ENCODE data around the gene IQCE. TPM values are rescaled to one million over a fixed set of nuclear protein-coding genes. Genes with fewer than 3 reads are reported as not detected.

Gene IQCE
- total RNA-seq, 1 experiment from 2014 or later, result 21.4 TPM

GRCh38 chr7:2632733-2633537, 74.2 kb downstream of the IQCE start:
- CTCF ChIA-PET, result no interaction called here
- H3K9me3 ChIP-seq (ENCODE audit: control insufficient read depth in 1 of 2, insufficient read depth in 1 of 2, low read depth in 1 of 2, low read length in 2 of 2), result no peaks in the 10 kb centered on the region
- BruUV-seq (replicated peaks), result no TSS peak
- no peaks in the 10 kb centered on the region for H3K9me2 ChIP-seq (ENCODE audit: insufficient read depth)
- peak overlapping the region; percentile 98 for H3K4me2 ChIP-seq (ENCODE audit: low read length)
- RAD21 ChIA-PET (ENCODE audit: low non-redundant PET in 1 of 2, low total read pairs in 2 of 2, uncharacterized antibody in 2 of 2, unreplicated experiment in 2 of 2), result no interaction called here
- no peak overlapping the region for H2AFZ ChIP-seq (ENCODE audit: low read depth, low read length, poor library complexity, severe bottlenecking)
- intact Hi-C loops (cut with micrococcal nuclease), result no loop called here
- H3K27me3 ChIP-seq (ENCODE audit: insufficient read depth, low read length), result no peaks in the 10 kb centered on the region
- peak overlapping the region; percentile 81 for H3K27ac ChIP-seq (ENCODE audit: low read depth, low read length)
- H3K79me2 ChIP-seq (ENCODE audit: insufficient read depth, low read length), result peaks cover 32% of the 10 kb centered on the region; the same call in 1 of the 2 replicates
- peak overlapping the region; percentile 74 for H3K9ac ChIP-seq (ENCODE audit: low read length)
- H3K4me1 ChIP-seq (ENCODE audit: control insufficient read depth in 1 of 2, insufficient read depth in 2 of 2, low read length in 2 of 2), result peaks cover 11 to 38% of the 10 kb centered on the region in 2 experiments
- peak; percentile 26 for TF ChIP-seq POLR2AphosphoS5 (IDR thresholded peaks at IDR 0.05; ENCODE audit: low read depth, low read length)
- no peak for TF ChIP-seq YY1 (IDR thresholded peaks at IDR 0.05; ENCODE audit: extremely low read depth, insufficient replicate concordance, low read depth, low read length)
- peak; percentile 6 for DNase-seq (ENCODE audit: low read depth, low spot score)
- POLR2A ChIA-PET, result interaction anchor here (1.6 kb wide), 1 partner anchor 11 kb away, joined by 5 read pairs; no protein-coding TSS in a partner anchor
- ATAC-seq, result peak; percentile 37
- peak overlapping the region; percentile 77 to 83 for H3K4me3 ChIP-seq (replicated peaks in 1 of 2; ENCODE audit: low read depth in 1 of 2, low read length in 2 of 2)
- H3K36me3 ChIP-seq (ENCODE audit: control insufficient read depth in 1 of 2, insufficient read depth in 2 of 2, low read length in 2 of 2), result no peaks in the 10 kb centered on the region
- no peaks in the 10 kb centered on the region for H4K20me1 ChIP-seq (ENCODE audit: insufficient read depth)

- H3K4me3 ChIP-seq (replicated peaks in 1 of 2; ENCODE audit: low read depth in 1 of 2, low read length in 2 of 2), result peak overlapping the region; percentile 77 to 83
- H2AFZ ChIP-seq (ENCODE audit: low read depth, low read length, poor library complexity, severe bottlenecking), result no peak overlapping the region
- ChIA-PET POLR2A (interaction anchor here (0.6 to 0.7 kb wide), 2 partner anchors 9 to 77 kb away, joined by 3 to 4 read pairs; no protein-coding TSS in a partner anchor), CTCF (no interaction called here), RAD21 (ENCODE audit: low non-redundant PET in 1 of 2, low total read pairs in 2 of 2, uncharacterized antibody in 2 of 2, unreplicated experiment in 2 of 2) (no interaction called here)
- peaks cover 32% of the 10 kb centered on the region; the same call in 1 of the 2 replicates for H3K79me2 ChIP-seq (ENCODE audit: insufficient read depth, low read length)
- H3K9me2 ChIP-seq (ENCODE audit: insufficient read depth), result no peaks in the 10 kb centered on the region
- H3K9ac ChIP-seq (ENCODE audit: low read length), result peak overlapping the region; percentile 74
- BruUV-seq (replicated peaks), result no TSS peak
- H3K36me3 ChIP-seq (ENCODE audit: control insufficient read depth in 1 of 2, insufficient read depth in 2 of 2, low read length in 2 of 2), result no peaks in the 10 kb centered on the region
- ATAC-seq (peak; percentile 31), DNase-seq (ENCODE audit: low read depth, low spot score) (no peak)
- H3K9me3 ChIP-seq (ENCODE audit: control insufficient read depth in 1 of 2, insufficient read depth in 1 of 2, low read depth in 1 of 2, low read length in 2 of 2), result no peaks in the 10 kb centered on the region
- H3K27me3 ChIP-seq (ENCODE audit: insufficient read depth, low read length), result no peaks in the 10 kb centered on the region
- peak overlapping the region; percentile 81 for H3K27ac ChIP-seq (ENCODE audit: low read depth, low read length)
- TF ChIP-seq EZH2 (IDR thresholded peaks at IDR 0.05) (no peak), POLR2AphosphoS5 (IDR thresholded peaks at IDR 0.05; ENCODE audit: low read depth, low read length) (no peak), EGR1 (IDR thresholded peaks at IDR 0.05; ENCODE audit: low read depth) (no peak), ZFX (IDR thresholded peaks at IDR 0.05) (no peak), REST (IDR thresholded peaks at IDR 0.05; ENCODE audit: low read depth) (no peak), CBX3 (IDR thresholded peaks at IDR 0.05; ENCODE audit: low read depth) (no peak), EZH2phosphoT487 (IDR thresholded peaks at IDR 0.05; ENCODE audit: borderline replicate concordance) (no peak), SIN3A (IDR thresholded peaks at IDR 0.05; ENCODE audit: low read depth) (no peak), POLR2A (IDR thresholded peaks at IDR 0.05; ENCODE audit: borderline replicate concordance, extremely low read depth, insufficient read depth, insufficient read length) (no peak), RAD21 (IDR thresholded peaks at IDR 0.05; ENCODE audit: low read depth) (no peak), YY1 (IDR thresholded peaks at IDR 0.05; ENCODE audit: extremely low read depth, insufficient replicate concordance, low read depth, low read length) (no peak), MAX (IDR thresholded peaks at IDR 0.05) (no peak), FOSL1 (IDR thresholded peaks at IDR 0.05; ENCODE audit: low read depth) (no peak), TCF7L2 (IDR thresholded peaks at IDR 0.05; ENCODE audit: borderline replicate concordance, extremely low read depth, insufficient read depth, insufficient read length) (no peak)
- peak overlapping the region; percentile 98 for H3K4me2 ChIP-seq (ENCODE audit: low read length)
- H3K4me1 ChIP-seq (ENCODE audit: control insufficient read depth in 1 of 2, insufficient read depth in 2 of 2, low read length in 2 of 2), result peaks cover 11 to 38% of the 10 kb centered on the region in 2 experiments
- no peaks in the 10 kb centered on the region for H4K20me1 ChIP-seq (ENCODE audit: insufficient read depth)
- intact Hi-C loops (cut with micrococcal nuclease), result no loop called here
Observed at GRCh38 chr7:2633538-2634266, 74.9 kb downstream of the IQCE start.
